HG03565 (cell line): ENCODE measurements around the gene NEURL2.
A peak's percentile ranks its signal among the peaks of the same experiment; 100 is the strongest.
"Not testable (repeated sequence)": the region's sequence is repeated elsewhere in the genome, so short reads cannot be mapped to it uniquely, and the experiment has no call there.

ENCODE experiments used
- ATAC-seq: cut with Tn5 transposase; IDR thresholded peaks from one replicate; pipeline ENCODE4 v1.9.1; 2021; ENCODE audit warnings: mild to moderate bottlenecking, moderate library complexity; ENCODE audit not compliant: unreplicated experiment

The NEURL2 gene

GRCh38 chr20:45874576-45874975, 16.4 kb downstream of the NEURL2 start:
- no peak for ATAC-seq

- ATAC-seq, result not testable (repeated sequence)
Observed at GRCh38 chr20:45874104-45874481, 16.9 kb downstream of the NEURL2 start.

GRCh38 chr20:45873409-45874103, 17.5 kb downstream of the NEURL2 start:
- no peak for ATAC-seq

GRCh38 chr20:45872626-45873025, 18.4 kb downstream of the NEURL2 start:
- ATAC-seq, result no peak

- ATAC-seq, result no peak
Observed at GRCh38 chr20:45867819-45868176, 23.2 kb downstream of the NEURL2 start.

GRCh38 chr20:45867136-45867818, 23.7 kb downstream of the NEURL2 start:
- no peak for ATAC-seq

- ATAC-seq, result no peak
Observed at GRCh38 chr20:45866454-45866853, 24.6 kb downstream of the NEURL2 start.

- no peak for ATAC-seq
Observed at GRCh38 chr20:45863543-45864470, 27.2 kb downstream of the NEURL2 start.

GRCh38 chr20:45861221-45862075, 29.6 kb downstream of the NEURL2 start:
- ATAC-seq, result no peak

- ATAC-seq, result no peak
Observed at GRCh38 chr20:45860560-45861220, 30.3 kb downstream of the NEURL2 start.

- ATAC-seq, result no peak
Observed at GRCh38 chr20:45859916-45860315, 31.1 kb downstream of the NEURL2 start.

- ATAC-seq, result peak; percentile 17
Observed at GRCh38 chr20:45857882-45858216, 33.2 kb downstream of the NEURL2 start.

GRCh38 chr20:45857114-45857881, 33.7 kb downstream of the NEURL2 start, which contains the start of the genes ACOT8 and ZSWIM3:
ACOT8 (minus strand) TSS chr20:45857392; CDS start chr20:45857315, 77 bp downstream.
ZSWIM3 (plus strand) TSS chr20:45857614; CDS start chr20:45857826, 212 bp downstream.
- ATAC-seq, result peak; percentile 94

GRCh38 chr20:45853484-45853883, 37.5 kb downstream of the NEURL2 start:
- no peak for ATAC-seq

- ATAC-seq, result no peak
Observed at GRCh38 chr20:45852326-45852725, 38.7 kb downstream of the NEURL2 start.

GRCh38 chr20:45851501-45851900, 39.5 kb downstream of the NEURL2 start:
- ATAC-seq, result no peak

GRCh38 chr20:45850926-45851325, 40.1 kb downstream of the NEURL2 start:
- no peak for ATAC-seq

- ATAC-seq, result no peak
Observed at GRCh38 chr20:45850238-45850637, 40.8 kb downstream of the NEURL2 start.

GRCh38 chr20:45848969-45849582, 41.9 kb downstream of the NEURL2 start:
- no peak for ATAC-seq
